ENCODE results near the gene CACNA1C.

Gene CACNA1C

GRCh38 chr12:2439332-2440100 is 386.7 kb downstream of the CACNA1C start:
- DNase-seq, result no peak

DNA sequence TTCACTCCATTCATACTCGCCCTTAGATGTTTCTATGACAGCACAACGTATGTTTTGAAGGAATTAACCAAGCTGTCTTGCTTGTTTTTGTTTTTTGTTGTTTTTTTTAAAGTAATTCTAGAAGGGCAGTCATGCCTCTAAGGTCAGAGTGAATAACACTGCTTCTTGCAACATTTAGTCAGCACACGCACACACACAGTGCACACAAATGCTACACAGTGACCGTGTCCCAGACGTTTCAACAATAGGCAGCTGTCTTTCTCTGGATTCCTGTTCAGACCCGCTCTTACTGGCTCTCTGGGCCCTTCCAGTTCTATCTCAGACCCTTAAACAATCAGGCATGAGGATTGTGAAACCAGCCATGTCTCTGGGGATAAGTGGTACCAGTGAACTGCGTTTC is 391.0 kb downstream of the CACNA1C start:
- DNase-seq, result no peak

- DNase-seq, result no peak
These were observed 393.2 kb downstream of the CACNA1C start for GRCh38 chr12:2445968-2446367.

DNA sequence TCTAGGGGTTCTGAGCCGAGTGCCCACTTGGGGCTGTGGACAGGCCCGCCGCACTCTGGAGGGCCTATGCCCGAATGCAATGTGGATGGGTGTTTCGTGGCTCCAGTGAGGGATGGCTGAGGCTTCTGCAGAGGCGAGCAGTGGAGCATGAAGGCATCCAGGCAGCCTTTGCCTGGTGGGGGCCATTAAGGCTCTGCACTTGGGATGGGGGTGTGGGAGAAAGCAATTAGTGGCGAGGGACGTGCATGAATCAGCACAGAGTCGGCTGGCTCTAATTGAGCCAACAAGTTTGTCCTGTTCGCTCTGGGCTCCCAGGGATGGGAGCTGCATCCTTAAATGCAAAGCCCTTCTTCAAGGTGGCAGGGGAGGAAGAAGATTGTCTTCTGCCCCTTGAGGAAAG is 395.1 kb downstream of the CACNA1C start:
- DNase-seq, result no peak

- DNase-seq, result no peak
These were observed 396.8 kb downstream of the CACNA1C start for GRCh38 chr12:2449586-2449985.

DNA sequence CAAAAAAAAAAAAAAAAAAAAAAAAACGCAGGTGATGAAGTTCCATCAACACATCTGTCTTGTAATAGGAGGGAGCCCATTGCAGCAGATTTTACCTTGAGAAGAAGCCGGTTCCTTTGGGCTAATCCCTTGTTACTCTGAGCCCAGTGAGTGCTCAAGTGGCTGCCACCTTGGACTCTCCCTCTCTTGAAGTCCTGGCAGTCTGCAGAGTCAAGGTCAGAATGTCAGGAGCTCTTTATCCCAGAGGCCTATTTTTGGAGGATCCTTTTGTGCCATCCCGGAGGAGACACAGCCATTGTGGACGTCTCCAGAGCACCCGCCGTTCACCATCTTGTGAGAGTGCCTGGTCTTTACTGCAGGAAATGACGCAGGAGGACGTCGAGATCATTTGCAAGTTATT is 397.8 kb downstream of the CACNA1C start:
- no peak for DNase-seq

GRCh38 chr12:2451025-2451424 is 398.2 kb downstream of the CACNA1C start:
- DNase-seq, result no peak

DNA sequence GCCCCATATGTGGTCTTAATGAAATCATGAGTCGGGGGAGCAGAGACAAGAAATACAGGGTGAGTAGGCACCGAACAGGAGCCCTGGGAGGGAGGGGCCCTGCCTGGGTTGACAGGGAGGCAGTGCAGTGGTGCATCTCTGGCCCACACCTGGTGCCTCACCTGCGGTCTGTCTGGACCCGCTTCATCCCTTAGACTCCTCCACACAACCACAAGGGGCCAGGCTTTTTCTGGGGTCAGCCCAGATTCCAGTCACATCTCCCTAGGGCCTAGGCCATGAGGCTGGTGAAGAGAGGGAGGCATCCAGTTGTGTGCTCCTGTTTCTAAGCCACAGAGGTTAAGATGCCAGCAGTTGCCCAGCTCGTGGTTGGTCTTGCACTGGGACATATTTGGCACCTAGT is 398.7 kb downstream of the CACNA1C start:
- DNase-seq, result no peak

GRCh38 chr12:2453076-2453760 is 400.4 kb downstream of the CACNA1C start:
- no peak for DNase-seq

GRCh38 chr12:2453761-2454090 is 400.9 kb downstream of the CACNA1C start:
- DNase-seq, result peak; percentile 19

DNA sequence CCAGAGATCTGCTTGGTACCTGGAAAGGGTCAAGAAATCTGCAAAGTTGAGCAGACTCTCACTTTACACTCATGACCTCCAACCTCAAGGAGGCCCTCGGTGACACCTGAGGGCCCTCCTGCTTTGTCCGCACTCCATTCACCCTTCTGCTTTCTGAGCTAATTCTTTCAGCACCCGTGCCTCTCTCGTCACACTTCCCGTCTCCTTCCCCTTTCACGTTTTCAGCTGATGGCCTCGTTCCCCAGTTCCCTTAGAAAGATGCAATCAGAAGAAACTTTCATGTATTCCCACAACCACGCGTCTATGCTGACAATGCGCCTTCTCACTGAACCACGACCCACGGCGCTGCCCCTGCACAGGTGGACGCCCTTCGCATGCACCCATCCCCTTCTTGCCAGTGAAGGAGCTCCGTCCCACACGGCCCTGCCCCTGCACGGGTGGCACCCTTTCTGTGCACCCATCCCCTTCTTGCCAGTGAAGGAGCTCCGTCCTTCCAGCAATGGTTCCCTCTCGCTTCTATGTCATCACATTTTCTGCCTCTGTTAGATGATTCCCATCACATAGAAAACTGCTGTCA is 401.9 kb downstream of the CACNA1C start:
- peak; percentile 31 for DNase-seq

DNA sequence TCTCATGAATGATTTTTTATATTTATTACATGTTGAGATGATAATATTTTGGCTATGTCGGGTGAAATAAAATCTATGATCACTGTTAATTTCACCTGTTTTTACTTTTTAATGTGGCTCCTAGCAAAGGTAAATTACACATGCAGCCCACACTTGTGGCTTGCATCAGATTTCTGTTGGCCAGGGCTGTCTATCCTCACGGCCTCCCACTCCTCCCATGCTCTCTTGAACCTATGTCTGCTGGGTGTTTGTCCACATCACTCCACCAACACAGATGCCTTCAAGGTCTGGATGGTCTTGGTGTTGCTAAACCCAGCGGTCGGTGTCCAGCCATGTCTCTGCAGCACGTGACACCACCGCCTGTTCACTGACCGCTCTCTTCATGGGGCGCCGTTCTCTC is 402.6 kb downstream of the CACNA1C start:
- no peak for DNase-seq

DNA sequence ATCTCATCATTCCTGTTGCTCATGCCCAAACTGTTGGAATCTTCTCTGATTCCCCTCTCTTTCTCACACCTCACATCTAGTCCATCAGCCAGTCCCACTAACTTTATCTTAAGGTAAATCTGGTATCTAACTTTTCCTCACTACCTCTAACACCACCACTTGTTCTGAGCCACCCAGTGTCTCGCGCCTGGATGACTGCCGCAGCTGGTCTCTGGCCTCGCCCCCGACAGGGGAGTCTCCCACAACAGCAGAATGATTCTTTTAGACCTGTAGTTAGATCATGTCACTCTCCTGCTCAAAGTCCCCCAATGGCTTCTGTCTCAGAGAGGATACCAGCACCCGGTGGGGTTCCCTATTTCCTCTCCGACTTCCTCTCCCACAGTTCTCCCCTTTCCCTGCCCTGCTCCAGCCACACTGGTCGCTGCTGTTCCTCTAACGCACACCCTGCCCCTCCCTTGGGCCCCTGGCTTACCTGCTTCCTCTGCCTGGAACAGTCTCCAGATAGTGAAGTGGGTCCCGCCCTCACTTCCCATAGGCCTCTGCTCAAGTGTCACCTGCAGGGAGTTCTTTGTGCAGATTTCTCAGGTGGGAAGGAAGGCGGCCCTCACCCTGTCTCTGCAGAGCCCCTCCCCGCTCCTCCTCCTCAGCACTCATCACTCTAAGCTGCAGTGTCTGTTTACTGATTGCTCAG is 403.5 kb downstream of the CACNA1C start:
- no peak for DNase-seq

DNA sequence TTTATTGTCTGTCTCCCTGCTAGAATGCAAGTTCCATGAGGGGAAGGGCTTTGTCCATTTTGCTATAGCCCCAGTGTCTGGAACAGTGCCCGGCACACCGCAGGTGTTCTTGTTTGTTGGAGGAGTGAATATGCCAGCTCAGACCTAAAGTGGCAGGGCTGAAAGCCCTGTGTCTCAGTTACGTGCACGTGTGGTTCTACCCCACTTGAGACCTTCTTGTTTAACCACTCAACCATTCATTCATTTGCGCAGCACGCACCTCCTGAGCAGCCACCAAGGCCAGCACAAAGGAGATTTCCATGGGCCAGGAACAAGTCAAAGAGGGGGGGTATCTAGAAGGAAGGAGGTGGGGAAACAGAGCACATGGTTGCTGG is 404.0 kb downstream of the CACNA1C start:
- DNase-seq, result no peak

DNA sequence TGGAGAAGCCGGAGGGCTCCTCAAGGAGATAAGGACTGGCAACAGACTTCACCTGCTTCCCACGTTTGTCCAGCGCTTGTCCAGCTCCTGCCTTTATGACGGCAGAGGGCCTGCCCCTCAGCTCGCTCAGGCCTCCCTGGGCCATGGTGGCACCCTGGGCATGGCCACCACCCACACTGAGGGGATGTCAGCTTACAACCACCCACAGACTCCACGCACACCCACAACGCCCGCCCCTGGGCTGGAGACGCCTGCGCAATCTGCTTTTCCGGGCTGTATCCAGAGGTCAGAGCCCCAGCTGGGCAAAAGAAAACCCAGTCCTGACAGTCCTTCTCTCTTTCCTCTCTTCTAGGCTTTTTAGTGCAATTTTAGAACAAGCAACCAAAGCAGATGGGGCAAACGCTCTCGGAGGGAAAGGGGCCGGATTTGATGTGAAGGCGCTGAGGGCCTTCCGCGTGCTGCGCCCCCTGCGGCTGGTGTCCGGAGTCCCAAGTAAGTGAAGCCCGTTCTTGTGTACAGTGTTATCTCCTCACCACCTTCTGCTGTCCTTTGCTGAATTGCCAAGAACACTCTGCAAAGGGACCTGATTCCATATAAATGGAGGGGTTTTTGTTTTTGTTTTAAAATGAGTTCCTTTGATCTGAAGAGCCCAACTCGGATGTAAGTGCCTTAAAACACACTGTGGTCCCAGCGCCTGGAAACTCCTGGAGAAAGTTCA is 404.6 kb downstream of the CACNA1C start:
- DNase-seq, result no peak

DNA sequence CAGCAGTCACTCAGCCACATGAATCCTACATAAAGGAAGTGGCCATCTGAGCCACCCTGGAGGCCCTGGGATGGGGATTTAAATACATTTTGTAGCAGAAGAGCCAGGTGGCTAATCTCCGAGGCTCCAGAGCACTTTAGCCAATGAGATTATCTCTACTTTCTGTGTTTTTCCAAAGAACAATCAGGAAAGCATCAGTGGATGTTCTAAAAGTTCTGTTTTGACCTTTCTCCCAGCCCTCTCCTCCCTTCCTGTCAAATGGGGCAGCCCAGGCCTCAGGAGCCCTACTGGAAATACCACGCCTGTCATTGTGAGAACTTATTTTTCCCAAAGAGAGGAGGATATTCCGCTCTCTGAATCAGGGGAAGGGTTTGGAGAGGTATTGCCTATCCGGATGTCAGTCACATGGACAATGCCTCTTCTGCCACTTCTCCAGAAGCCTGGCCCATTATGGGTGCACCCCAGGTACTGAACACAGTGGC is 405.2 kb downstream of the CACNA1C start:
- no peak for DNase-seq

DNA sequence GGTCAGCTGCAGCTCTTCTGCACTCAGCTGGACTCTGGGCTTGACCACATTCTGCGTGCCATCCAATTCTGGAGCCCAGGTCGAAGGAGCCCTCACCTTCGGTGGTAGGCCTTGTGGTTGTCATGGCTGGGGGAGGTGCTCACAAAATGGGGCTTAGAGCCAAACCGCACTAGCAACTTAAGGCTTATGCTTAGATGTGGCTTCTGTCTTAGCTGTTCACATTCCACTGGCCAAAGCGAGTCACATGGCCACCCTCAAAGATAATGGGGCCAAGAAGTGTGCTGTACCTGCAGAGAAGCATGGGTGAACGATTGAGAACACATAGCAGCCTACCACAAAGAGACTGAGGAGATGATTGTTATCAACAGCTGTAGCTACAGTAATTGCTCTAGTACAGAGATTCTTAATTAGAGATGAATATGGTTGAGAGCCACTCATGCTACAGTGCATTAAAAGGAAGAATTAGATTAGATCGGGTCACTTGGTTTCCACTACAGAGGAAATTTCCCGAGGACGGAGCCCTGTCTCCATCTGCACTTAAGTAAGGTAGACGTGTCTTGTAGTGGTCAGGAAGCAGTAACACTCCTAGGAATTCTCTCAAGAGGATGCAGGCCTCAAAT is 407.4 kb downstream of the CACNA1C start:
- DNase-seq, result no peak

DNA sequence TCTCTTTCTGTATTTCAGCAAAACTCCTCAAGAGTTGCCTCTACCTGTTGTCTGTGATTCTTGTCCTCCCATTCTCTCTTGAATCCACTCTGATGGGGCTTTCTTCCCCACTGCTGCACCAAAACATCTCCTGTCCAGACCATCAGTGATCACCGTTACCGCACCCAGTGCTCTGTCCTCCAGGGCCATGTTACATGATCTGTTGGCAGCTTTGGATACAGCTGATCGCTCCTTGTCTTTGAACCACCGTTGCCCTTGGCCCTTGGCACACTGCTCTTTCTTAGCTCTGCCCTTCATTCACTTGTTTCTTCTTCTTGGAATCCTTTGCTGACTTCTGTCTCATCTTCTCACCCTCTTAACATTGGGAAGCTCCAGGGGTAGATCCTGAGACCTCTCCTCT is 408.3 kb downstream of the CACNA1C start:
- no peak for DNase-seq

DNA sequence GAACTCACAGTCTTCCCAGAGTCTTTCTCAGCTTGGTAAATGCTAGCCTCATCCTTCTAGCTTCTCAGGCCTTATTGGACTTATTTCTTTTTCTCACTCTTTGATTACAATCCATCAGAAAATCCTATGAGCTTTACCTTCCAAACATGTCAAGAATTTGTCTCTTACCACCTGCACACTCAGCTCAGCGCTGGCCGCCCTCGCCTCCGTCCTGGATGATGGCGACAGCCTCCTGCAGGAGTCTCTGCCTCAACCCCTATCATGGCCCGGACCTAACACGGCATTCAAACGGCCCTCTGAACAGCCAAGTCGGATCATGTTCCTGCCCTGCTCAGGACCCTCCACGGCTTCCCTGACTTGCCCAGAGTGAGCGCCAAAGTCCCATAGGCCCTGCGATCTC is 408.9 kb downstream of the CACNA1C start:
- no peak for DNase-seq

DNA sequence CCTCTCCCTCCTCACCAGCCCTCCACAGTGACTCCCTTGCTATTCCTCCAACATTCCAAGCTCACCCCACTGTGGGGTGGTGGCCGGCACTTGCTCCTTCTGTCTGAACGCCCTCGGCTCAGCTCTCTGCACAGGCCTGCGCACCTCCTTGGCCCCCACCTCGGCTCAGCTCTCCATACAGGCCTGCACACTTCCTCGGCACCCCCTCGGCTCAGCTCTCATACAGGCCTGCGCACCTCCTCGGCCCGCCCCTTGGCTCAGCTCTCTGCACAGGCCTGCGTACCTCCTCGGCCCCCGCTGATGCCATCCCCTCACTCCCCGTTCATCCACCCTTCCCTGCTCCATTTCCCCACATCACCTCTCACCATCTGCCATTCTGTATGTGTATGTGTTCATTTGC is 409.3 kb downstream of the CACNA1C start:
- no peak for DNase-seq

GRCh38 chr12:2463719-2464118 is 410.9 kb downstream of the CACNA1C start:
- DNase-seq, result no peak

DNA sequence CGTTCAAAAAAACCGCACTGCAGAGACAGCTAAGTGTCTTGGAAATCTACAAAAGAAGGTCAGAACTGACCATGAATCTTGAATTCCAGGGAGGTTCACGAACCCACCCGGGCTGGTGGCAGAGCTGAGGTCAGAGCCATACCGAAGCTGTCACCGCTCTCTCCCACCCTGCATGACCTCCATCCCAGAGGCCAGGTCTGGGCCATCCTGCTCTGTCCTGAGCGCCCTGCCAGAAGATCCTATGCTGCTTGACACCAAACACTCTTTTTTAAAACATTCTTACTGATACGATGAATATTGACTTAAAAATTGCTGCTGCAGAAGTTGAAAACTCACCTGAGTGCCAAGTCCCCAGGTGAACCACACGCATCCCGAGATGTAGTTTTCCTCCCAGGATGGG is 412.9 kb downstream of the CACNA1C start:
- DNase-seq, result no peak

DNA sequence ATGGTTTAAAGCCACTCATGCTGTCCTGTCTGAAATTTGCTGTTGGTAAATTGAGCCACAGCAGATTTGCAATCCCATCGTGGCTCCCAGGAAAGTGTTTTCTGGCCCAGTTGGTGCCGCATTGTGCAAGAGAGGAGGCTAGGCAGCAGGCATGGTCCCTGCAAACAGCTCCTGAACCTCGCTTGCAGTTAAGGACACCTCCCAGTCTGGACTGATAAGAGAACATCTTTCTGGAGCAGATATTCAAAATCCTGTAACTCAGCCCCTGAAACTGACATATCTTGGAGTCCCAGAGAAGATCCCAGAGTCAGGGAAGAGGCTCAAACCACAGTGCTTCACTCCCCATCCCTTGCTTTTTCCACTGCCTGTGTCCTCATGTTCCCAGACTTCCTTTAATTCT is 413.4 kb downstream of the CACNA1C start:
- DNase-seq, result no peak
